Naive B cell (primary cell): ENCODE data around the gene GNL3L. TPM values are rescaled to one million over a fixed set of nuclear protein-coding genes. Genes with fewer than 3 reads are reported as not detected.
"Not testable (repeated sequence)": the region's sequence is repeated elsewhere in the genome, so short reads cannot be mapped to it uniquely, and the experiment has no call there.

Experiments
- ATAC-seq, 2 donors: fragments of 150-1000 bp; cut with Tn5 transposase; 2 replicates each; pipeline ENCODE4 v1.10.0; 2021; ENCODE audit warnings: low read depth in 2 of 2, mild to moderate bottlenecking in 2 of 2, moderate library complexity in 2 of 2
- DNase-seq: peaks from one replicate; pipeline ENCODE4 v3.0.0; 2022
- H3K27ac Mint-ChIP-seq, 6 donors: one replicate each; pipeline ENCODE4 v1.8.0; 2020 to 2022; ENCODE audit warnings: mild to moderate bottlenecking in 6 of 6, mixed read lengths in 6 of 6, moderate library complexity in 5 of 6, inconsistent platforms in 2 of 6
- H3K27me3 Mint-ChIP-seq, 3 donors: one replicate each; pipeline ENCODE4 v1.8.0; 2021 to 2022; ENCODE audit warnings: mixed read lengths in 3 of 3, mild to moderate bottlenecking in 1 of 3
- H3K36me3 Mint-ChIP-seq, 2 donors: one replicate each; pipeline ENCODE4 v1.8.0; 2020 to 2022; ENCODE audit warnings: mixed read lengths in 2 of 2, inconsistent platforms in 1 of 2, mild to moderate bottlenecking in 1 of 2
- H3K4me1 Mint-ChIP-seq, 3 donors: one replicate each; pipeline ENCODE4 v1.8.0; 2020 to 2022; ENCODE audit warnings: mixed read lengths in 3 of 3, inconsistent platforms in 1 of 3, mild to moderate bottlenecking in 1 of 3, moderate library complexity in 1 of 3
- H3K4me3 Mint-ChIP-seq, 8 donors: one replicate each; pipeline ENCODE4 v1.8.0; 2020 to 2022; ENCODE audit warnings: mild to moderate bottlenecking in 8 of 8, mixed read lengths in 8 of 8, moderate library complexity in 8 of 8, inconsistent platforms in 2 of 8
- H3K9me3 Mint-ChIP-seq, 7 donors: one replicate each; pipeline ENCODE4 v1.8.0; 2020 to 2022; ENCODE audit warnings: mixed read lengths in 7 of 7, mild to moderate bottlenecking in 5 of 7, inconsistent platforms in 2 of 7, moderate library complexity in 1 of 7
- polyA plus RNA-seq, 6 donors: library from polyadenylated mRNA; unstranded; fragments of 300-500 nt; fragmentation: Illumina TruSeq; gene quantifications; one replicate each; pipeline ENCODE4 v1.2.3, GENCODE V29; 2021; ENCODE audit warnings: low read depth in 6 of 6

The GNL3L gene
- polyA plus RNA-seq, 6 donors from 2014 or later, result 15.1 to 35.4 (median 27.4) TPM

GRCh38 chrX:54509400-54509799, 20.6 kb upstream of the GNL3L start:
- H3K9me3 Mint-ChIP-seq, result peaks cover 2 to 13% (median 7%) of the 10 kb centered on the region in 7 donors
- H3K36me3 Mint-ChIP-seq, result peaks cover 0 to 7% of the 10 kb centered on the region in 2 donors
- H3K27me3 Mint-ChIP-seq, result peaks cover 12 to 22% (median 15%) of the 10 kb centered on the region in 3 donors
- no peak overlapping the region for H3K4me3 Mint-ChIP-seq
- peaks cover 0 to 4% (median 0%) of the 10 kb centered on the region in 3 donors for H3K4me1 Mint-ChIP-seq
- no peak for ATAC-seq
- no peak overlapping the region for H3K27ac Mint-ChIP-seq
- no peak for DNase-seq

GRCh38 chrX:54529151-54529550, 868 bp upstream of the GNL3L start:
- no peaks in the 10 kb centered on the region for H3K36me3 Mint-ChIP-seq
- no peak for DNase-seq
- ATAC-seq, result no peak
- H3K27me3 Mint-ChIP-seq, result no peaks in the 10 kb centered on the region
- H3K4me1 Mint-ChIP-seq, result peaks cover 16 to 42% (median 20%) of the 10 kb centered on the region in 3 donors
- peak overlapping the region; percentile 70 to 98 (median 94) for H3K4me3 Mint-ChIP-seq
- H3K27ac Mint-ChIP-seq, result peak overlapping the region; percentile 69 to 98 (median 92)
- peaks cover 0 to 13% (median 10%) of the 10 kb centered on the region in 7 donors for H3K9me3 Mint-ChIP-seq

- H3K36me3 Mint-ChIP-seq, result no peaks in the 10 kb centered on the region
- peaks cover 0 to 16% (median 6%) of the 10 kb centered on the region in 7 donors for H3K9me3 Mint-ChIP-seq
- no peak for DNase-seq
- H3K27ac Mint-ChIP-seq, result peak overlapping the region; percentile 88 to 98 (median 94)
- no peaks in the 10 kb centered on the region for H3K27me3 Mint-ChIP-seq
- peak; percentile 6 to 18 for ATAC-seq
- peaks cover 20 to 49% (median 26%) of the 10 kb centered on the region in 3 donors for H3K4me1 Mint-ChIP-seq
- H3K4me3 Mint-ChIP-seq, result peak overlapping the region; percentile 86 to 98 (median 96)
These were observed 410 bp downstream of the GNL3L start for GRCh38 chrX:54530357-54530900.

GRCh38 chrX:54534271-54534670, 4.3 kb downstream of the GNL3L start:
- no peak for ATAC-seq
- Mint-ChIP-seq H3K9me3 (peaks cover 0 to 7% (median 4%) of the 10 kb centered on the region in 7 donors), H3K27ac (no peak overlapping the region)

GRCh38 chrX:54540289-54540688, 10.3 kb downstream of the GNL3L start:
- Mint-ChIP-seq H3K9me3 (peaks cover 0 to 5% (median 0%) of the 10 kb centered on the region in 7 donors), H3K36me3 (peaks cover 4 to 11% of the 10 kb centered on the region in 2 donors), H3K27ac (no peak overlapping the region), H3K27me3 (no peaks in the 10 kb centered on the region), H3K4me1 (peaks cover 0 to 4% (median 2%) of the 10 kb centered on the region in 3 donors), H3K4me3 (no peak overlapping the region)
- DNase-seq (no peak), ATAC-seq (no peak)

More at GRCh38 chrX:54534271-54534670, 4.3 kb downstream of the GNL3L start:
- H3K27me3 Mint-ChIP-seq, result no peaks in the 10 kb centered on the region
- no peak for DNase-seq
- peaks cover 20 to 49% (median 26%) of the 10 kb centered on the region in 3 donors for H3K4me1 Mint-ChIP-seq
- no peaks in the 10 kb centered on the region for H3K36me3 Mint-ChIP-seq
- peak overlapping the region in 1 of 8 donors; percentile 58 for H3K4me3 Mint-ChIP-seq

GRCh38 chrX:54542239-54542638, 12.2 kb downstream of the GNL3L start:
- not testable (repeated sequence) for H3K4me3 Mint-ChIP-seq, H3K9me3 Mint-ChIP-seq, H3K27me3 Mint-ChIP-seq, ATAC-seq, H3K27ac Mint-ChIP-seq, DNase-seq, H3K4me1 Mint-ChIP-seq
- H3K36me3 Mint-ChIP-seq, result peaks cover 4 to 11% of the 10 kb centered on the region in 2 donors

- H3K36me3 Mint-ChIP-seq, result peaks cover 2 to 35% of the 10 kb centered on the region in 2 donors
- no peak for ATAC-seq
- no peaks in the 10 kb centered on the region for H3K9me3 Mint-ChIP-seq
These were observed 20.8 kb downstream of the GNL3L start for GRCh38 chrX:54550821-54551220.

GRCh38 chrX:54551801-54552200, 21.8 kb downstream of the GNL3L start:
- Mint-ChIP-seq H3K36me3 (peaks cover 6 to 38% of the 10 kb centered on the region in 2 donors), H3K27ac (no peak overlapping the region), H3K9me3 (peaks cover 0 to 2% (median 0%) of the 10 kb centered on the region in 7 donors), H3K27me3 (no peaks in the 10 kb centered on the region), H3K4me1 (no peaks in the 10 kb centered on the region), H3K4me3 (no peak overlapping the region)
- DNase-seq (no peak), ATAC-seq (no peak)

More at GRCh38 chrX:54550821-54551220, 20.8 kb downstream of the GNL3L start:
- H3K27ac Mint-ChIP-seq, result no peak overlapping the region
- no peak for DNase-seq
- no peaks in the 10 kb centered on the region for H3K27me3 Mint-ChIP-seq
- H3K4me3 Mint-ChIP-seq, result no peak overlapping the region
- H3K4me1 Mint-ChIP-seq, result no peaks in the 10 kb centered on the region

GRCh38 chrX:54555006-54555405, 25.0 kb downstream of the GNL3L start:
- not testable (repeated sequence) for DNase-seq, H3K4me3 Mint-ChIP-seq, H3K4me1 Mint-ChIP-seq, H3K27me3 Mint-ChIP-seq, ATAC-seq, H3K27ac Mint-ChIP-seq, H3K9me3 Mint-ChIP-seq
- peaks cover 10 to 16% of the 10 kb centered on the region in 2 donors for H3K36me3 Mint-ChIP-seq

GRCh38 chrX:54560411-54560810, 30.4 kb downstream of the GNL3L start:
- H3K27me3 Mint-ChIP-seq, result no peaks in the 10 kb centered on the region
- peaks cover 0 to 4% (median 0%) of the 10 kb centered on the region in 7 donors for H3K9me3 Mint-ChIP-seq
- H3K4me1 Mint-ChIP-seq, result no peaks in the 10 kb centered on the region
- ATAC-seq (no peak), DNase-seq (no peak)
- peaks cover 14 to 16% of the 10 kb centered on the region in 2 donors for H3K36me3 Mint-ChIP-seq
- H3K27ac Mint-ChIP-seq, result peak overlapping the region in 1 of 6 donors; percentile 42
- no peak overlapping the region for H3K4me3 Mint-ChIP-seq

- Mint-ChIP-seq H3K36me3 (peaks cover 7 to 10% of the 10 kb centered on the region in 2 donors), H3K27me3 (no peaks in the 10 kb centered on the region), H3K4me3 (no peak overlapping the region), H3K4me1 (no peaks in the 10 kb centered on the region), H3K27ac (peak overlapping the region in 2 of 6 donors; percentile 68 to 80), H3K9me3 (peaks cover 0 to 4% (median 0%) of the 10 kb centered on the region in 7 donors)
- ATAC-seq (no peak), DNase-seq (no peak)
These were observed 31.6 kb downstream of the GNL3L start for GRCh38 chrX:54561622-54562021.

GRCh38 chrX:54564936-54565335, 34.9 kb downstream of the GNL3L start:
- H3K4me3 Mint-ChIP-seq, result no peak overlapping the region
- DNase-seq (no peak), ATAC-seq (no peak)
- H3K27me3 Mint-ChIP-seq, result no peaks in the 10 kb centered on the region
- H3K36me3 Mint-ChIP-seq, result peaks cover 7 to 12% of the 10 kb centered on the region in 2 donors
- no peaks in the 10 kb centered on the region for H3K4me1 Mint-ChIP-seq
- peaks cover 0 to 5% (median 0%) of the 10 kb centered on the region in 7 donors for H3K9me3 Mint-ChIP-seq
- no peak overlapping the region for H3K27ac Mint-ChIP-seq

GRCh38 chrX:54570332-54570731, 40.3 kb downstream of the GNL3L start:
- H3K36me3 Mint-ChIP-seq, result peaks cover 8 to 16% of the 10 kb centered on the region in 2 donors
- ATAC-seq (no peak), DNase-seq (no peak)
- H3K9me3 Mint-ChIP-seq, result peaks cover 3 to 22% (median 14%) of the 10 kb centered on the region in 7 donors
- no peak overlapping the region for H3K27ac Mint-ChIP-seq
- no peak overlapping the region for H3K4me3 Mint-ChIP-seq
- H3K4me1 Mint-ChIP-seq, result no peaks in the 10 kb centered on the region
- no peaks in the 10 kb centered on the region for H3K27me3 Mint-ChIP-seq

- not testable (repeated sequence) for H3K4me1 Mint-ChIP-seq, ATAC-seq, DNase-seq, H3K27me3 Mint-ChIP-seq, H3K4me3 Mint-ChIP-seq, H3K27ac Mint-ChIP-seq
- Mint-ChIP-seq H3K36me3 (peaks cover 18 to 22% of the 10 kb centered on the region in 2 donors), H3K9me3 (peaks cover 3 to 22% (median 14%) of the 10 kb centered on the region in 7 donors)
These were observed 42.6 kb downstream of the GNL3L start for GRCh38 chrX:54572641-54573040.
